SIG-M5 treated with dmso at 0.1 percent for 504 hours (cell line): ENCODE measurements around the gene CLN3.
"Not testable (repeated sequence)": the region's sequence is repeated elsewhere in the genome, so short reads cannot be mapped to it uniquely, and the experiment has no call there.

Experiments used
- DNase-seq: peaks from one replicate; lab custom pipeline; 2025; ENCODE audit not compliant: unreplicated experiment; lab: John Stamatoyannopoulos, UW

The CLN3 gene

DNA sequence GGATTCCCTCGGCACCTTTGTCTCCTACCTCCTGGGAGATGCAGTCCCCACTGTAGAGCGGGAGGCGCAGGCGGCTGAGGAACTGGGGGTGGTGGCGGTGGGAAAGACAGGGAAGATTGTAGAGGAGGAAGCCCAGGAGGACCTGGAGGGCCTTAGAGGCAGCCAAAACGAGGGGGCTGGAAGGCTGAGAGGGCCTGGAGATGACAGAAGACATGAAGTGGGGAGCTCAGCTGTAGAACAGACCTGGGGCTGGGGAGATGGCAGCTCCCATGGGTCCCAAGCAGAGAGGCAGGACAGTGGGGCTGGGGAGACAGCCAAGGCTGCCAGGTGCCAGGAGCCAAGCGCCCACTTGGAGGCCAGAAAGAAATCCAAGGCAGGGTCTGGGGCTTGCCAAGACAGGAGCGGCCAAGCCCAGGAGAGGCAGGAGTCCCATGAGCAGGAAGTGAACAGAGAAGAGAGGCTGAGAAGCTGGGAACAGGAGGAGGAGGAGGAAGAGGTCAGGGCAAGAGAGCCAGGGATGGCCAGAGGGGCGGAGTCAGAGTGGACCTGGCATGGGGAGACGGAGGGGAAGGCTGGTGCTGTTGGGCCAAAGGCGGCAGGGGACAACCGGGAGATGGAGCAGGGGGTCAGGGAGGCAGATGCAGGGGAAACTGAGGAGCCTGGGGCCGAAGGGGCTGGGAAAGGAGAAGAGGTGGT lies 3.4 kb upstream of the CLN3 start:
- no peak for DNase-seq

DNA sequence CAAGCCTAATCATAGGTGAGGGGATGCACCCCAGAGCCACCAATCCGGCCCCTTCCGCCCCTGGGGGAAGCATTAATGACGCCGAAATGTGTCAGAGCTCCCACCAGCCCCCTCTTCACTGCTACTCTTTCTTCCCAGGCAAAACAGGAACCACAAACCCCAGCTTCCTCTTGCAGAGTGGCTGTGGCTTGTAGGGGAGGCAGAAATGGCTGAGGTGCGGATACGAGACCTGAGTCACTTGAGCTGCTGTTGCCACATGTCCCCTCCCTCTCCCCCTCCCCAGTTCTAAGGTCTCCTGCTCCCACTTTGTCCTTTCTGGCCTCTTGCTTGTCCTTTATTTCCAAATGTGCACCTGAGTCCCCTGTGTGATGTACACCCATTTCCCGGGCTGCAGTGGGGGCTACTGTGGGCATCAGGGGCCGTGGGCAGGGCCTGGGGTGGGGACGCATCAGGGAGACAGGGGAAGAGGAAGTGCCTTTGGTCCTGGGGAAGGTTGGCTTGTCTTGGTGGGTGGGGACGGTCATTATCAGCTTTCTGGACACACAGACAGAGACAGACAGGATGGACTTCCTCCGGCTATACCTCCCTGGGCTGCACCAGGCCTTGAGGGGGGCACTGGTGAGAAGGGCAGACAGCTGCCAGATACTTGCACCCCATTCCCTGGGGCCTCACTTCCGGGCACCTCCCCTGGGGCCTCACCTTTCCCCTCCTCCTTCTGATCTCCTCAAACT lies 2.4 kb upstream of the CLN3 start, which contains the start of gene APOBR:
Gene APOBR, plus strand, starts transcription at position 523 of the 731 bp plus-strand sequence. Its CDS starts 39 bp downstream, at position 562.
- DNase-seq: peak; percentile 97

DNA sequence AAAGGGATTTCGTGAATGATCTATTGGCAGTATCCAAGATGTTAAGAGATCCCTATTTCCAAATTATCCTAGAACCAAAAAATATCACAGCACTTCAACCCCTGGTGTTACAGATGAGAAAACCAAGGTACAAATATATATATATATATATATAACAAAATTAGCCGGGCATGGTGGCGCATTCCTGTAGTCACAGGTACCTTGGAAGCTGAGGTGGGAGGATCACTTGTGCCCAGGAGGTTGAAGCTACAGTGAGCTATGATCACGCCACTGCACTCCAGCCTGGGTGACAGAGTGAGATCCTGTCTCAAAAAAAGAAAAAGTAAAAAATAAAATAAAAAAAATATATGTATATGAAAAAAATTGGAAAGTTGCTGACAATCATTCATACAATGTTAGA lies 637 bp upstream of the CLN3 start:
- DNase-seq: no peak

DNA sequence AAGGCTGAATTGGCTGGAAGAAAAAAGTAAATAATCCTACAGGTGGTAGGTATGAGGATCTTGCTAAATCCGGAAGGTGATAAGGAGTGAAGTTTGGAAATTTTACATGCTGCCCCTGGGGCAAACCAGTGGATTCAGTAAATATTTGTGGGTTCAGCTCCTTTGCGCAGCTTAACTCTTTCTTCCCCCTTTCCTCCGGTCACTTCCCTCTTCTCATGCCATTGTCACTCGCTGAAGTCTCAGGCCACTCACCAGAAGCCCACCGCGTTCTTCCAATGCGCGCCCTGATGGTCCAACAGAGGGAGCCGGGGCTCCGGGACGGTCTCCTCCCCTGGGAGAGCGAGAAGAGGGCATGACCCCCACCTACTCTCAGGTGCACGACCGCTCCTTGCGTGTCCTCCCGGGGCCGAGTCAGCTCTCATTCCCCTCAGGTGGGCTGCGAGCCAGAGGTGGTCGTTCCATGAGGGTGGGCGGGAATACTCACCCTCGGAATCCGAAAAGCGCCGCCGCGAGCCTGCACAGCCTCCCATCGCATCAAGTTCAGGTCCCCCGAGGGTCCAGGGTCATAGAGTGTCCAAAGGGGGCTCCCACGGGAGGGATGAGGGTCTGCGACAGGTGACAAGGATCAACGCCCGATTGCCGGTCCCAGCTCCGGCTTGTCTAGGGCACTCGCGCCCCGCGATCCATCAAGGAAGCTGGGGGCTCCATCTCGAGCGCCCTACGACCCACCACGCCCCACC lies 474 bp downstream of the CLN3 start:
- peak; percentile 76 for DNase-seq

DNA sequence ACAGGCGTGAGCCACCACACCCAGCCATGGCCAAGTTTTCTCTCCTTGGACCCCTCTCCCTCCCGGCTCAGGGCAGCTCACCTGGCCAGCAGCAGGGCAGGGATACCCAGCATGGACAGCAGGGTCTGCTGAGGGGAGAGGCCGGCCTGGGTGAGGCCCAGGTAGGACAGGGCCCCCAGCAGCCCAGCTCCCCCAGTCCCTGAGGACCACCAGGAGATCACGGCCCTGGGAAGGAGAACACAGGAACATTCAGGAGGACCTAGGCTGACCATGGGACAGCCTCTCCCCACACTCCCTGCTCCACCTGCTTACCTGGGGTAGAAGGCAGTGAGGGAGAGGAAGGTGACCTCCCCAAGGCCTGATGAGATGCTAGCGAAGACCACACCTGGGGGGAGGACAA lies 5.6 kb downstream of the CLN3 start:
- no peak for DNase-seq

DNA sequence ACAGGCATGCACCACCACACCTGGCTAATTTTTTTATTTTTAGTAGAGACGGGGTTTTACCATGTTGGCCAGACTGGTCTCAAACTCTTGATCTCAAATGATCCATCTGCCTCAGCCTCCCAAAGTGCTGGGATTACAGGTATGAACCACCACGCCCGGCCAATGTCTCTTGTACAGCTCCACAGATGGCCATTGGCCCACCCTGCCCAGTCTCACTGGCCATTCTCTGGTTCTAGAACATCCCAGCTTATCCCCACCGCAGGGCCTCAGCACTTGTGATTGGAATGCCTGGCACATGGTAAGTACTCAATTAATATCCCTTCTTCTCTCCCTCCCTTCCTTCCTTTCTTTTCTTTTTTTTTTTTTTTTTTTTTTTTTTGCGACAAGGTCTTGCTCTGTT lies 8.5 kb downstream of the CLN3 start:
- DNase-seq: not testable (repeated sequence)

DNA sequence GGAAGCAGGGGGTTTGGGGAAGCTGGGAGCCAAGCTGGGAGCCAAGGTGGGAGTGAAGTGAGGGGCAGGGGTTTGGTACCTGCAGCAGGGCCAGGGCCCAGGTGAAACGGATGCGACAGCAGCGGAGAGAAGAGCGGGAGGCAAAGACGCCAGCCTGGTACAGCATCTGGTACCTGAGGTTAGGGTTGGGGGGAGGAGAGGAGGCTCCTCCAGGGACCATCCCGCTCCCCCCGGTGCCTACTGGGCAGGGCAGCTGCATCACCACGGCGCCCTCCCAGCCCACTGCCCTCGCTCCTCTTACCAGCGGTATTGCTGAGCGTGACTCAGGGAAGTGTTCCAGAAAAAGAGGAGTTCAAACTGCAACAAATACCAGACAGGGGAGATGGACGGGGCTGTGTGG lies 9.8 kb downstream of the CLN3 start:
- no peak for DNase-seq

DNA sequence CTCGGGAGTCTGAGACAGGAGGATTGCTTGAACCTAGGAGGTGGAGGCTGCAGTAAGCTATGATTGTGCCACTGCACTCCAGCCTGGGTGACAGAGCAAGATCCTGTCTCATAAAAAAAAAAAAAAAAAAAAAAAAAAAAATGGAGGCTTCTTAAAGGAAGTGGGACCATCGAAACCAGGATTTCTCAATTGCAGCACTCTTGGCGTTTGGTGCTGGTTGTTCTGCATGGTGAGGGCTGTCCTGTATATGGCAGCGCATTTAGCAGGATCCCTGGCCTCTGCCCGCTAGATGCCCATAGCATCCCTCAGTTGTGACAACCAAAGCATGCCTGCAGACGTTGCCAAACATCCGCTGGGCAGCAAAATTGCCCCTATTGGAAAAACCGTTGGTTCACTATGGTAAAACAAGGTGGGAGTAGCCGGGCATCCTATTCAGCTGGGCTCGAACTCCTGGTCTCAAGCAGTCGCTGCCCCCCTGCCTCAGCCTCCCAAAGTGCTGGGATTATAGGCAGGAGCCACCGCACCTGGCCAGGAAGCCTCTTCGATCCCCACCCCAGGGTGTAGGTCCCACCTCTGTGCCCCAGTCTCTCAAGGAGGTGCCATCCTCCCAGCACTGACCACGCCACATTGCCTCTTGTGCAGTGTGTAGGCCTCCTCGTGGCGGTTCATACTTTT lies 13.2 kb downstream of the CLN3 start:
- peak; percentile 43 for DNase-seq

DNA sequence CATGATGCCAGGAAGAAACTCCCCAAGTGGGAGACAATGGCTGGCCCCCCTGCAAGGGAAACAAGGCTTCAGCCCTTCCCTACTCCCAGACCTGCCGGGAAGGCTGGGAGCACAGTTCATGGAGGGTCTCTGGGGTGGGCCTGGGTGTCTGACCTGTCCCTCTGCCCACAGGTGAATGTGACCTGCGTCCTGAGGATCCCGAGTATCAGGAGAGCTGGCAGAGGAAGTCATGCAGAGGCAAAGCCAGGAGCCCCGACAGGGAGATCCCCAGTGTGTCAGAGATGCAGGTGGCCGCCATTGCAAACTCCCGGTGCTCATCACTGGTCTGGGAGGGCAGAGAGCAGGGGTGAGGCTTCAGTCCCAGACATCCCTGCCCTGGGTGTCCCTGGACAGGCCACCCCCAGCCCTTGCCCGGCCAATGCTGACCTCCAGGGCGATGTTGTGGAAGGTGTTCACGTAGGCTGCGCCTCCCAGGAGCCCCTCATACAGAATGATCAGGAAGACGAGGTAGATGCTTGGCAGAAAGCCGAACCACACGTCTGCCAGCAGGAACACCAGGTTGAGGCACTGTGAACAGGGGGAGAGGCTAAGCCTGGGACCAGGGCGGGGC lies 14.5 kb downstream of the CLN3 start:
- DNase-seq: no peak

DNA sequence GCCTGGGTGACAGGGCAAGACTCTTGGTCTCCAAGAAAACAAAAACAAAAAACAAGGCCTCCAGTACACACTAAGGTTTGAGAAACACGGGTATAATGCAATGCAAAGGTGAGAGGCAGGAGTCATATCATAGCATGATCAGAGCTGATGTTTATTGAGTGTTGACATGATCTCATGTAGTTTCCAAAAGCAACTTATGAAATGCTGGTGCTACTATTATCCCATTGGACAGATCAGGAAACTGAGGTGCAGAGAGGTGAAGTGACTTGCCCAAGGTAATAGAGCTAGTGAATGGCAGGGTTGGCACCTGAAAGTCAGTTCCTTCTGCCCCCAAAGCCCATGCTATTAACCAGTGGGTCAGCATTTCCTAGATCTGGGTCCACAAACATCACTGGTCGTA lies 16.7 kb downstream of the CLN3 start:
- DNase-seq: no peak

DNA sequence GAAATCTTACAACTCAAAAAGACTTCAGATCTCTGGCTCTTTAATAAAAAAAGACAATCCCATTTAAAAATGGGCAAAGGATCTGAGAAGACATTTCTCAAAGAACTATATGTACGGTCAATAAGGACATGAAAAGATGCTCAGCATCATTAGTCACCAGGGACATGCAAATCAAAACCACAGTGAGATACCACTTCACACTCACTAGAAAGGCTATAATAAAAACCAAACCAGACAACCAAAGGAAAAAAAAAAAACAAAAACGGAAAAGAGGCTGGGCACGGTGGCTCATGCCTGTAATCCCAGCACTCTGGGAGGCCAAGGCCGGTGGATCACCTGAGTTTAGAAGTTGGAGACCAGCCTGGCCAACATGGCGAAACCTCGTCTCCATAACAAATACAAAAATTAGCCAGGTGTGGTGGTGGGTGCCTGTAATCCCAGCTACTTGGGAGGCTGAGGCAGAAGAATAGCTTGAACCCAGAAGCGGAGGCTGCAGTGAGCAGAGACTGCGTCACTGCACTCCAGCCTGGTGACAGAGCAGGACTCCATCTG lies 18.1 kb downstream of the CLN3 start:
- DNase-seq: no peak

DNA sequence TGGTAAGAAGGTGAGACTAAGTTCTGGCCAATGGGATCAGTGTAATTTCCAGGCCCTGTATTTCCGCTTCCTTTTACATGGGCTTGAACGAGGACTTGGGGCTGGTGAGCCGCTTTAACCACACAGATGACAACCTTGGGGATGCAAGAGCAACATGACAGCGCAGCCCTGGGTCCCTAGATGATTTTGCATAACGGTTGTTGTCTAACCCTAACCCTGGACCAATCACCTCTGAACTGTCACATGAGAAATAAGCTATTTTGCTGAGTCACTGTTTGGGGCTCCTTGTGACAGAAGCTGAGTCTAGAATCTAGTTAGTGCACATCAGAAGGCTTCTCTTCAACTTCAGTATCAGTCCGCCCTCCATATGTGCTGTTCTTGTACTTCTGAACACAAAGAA lies 44.8 kb downstream of the CLN3 start:
- not testable (repeated sequence) for DNase-seq

DNA sequence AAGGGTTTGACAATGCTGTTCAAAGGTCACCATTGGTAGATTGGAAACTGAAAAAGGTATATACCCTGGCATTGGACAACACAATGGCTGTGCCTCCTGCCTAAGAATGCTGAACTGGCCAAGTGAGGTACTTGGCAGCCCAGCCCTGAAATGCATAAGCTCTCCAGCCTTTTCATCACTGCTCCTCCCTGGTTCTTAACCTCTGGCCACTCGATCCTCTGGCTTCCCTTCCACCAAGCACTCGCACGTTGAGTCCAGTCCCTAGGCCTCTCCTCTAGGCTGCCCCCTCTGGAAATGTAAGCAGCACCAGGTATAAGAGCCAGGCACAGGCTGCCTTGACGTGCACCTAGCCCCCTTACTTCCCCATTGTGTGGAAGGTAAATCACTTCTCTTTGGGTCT lies 45.5 kb downstream of the CLN3 start:
- not testable (repeated sequence) for DNase-seq

DNA sequence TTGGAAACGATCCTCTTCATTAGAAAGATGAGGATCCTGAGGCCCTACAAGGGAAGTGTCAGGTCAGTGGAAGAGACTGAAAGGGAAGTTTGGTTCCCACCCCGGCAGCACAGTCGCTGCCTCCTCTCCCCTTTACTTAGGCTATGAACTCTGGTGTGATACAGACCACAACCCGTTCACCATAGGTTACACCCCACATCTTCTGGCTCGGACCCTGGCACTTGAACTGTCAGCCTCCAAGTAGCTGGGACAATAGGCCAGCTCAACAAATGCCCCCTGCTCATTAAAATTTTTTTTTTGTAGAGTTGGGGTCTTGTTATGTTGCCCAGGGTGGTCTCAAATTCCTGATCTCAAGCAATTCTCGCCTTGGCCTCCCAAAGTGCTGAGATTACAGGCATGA lies 47.9 kb downstream of the CLN3 start:
- not testable (repeated sequence) for DNase-seq

DNA sequence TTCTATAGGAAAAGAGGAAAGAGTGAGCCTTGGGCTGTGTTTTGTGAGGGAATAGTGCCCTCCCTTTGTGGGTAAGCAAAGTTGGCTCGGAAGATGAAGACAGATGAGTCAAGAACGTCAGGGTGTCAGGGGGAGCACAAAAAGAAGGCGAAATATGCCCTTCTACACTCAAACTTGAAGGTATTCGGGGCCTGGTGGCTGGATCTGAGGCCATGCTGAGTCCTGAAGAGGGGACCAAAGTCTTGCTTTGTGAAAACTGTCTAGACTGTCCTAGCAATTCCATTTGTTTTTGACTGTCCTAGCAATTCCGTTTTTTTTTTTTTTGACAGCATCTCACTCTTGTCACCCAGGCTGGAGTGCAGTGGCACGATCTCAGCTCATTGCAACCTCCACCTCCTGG lies 53.0 kb downstream of the CLN3 start:
- DNase-seq: not testable (repeated sequence)

DNA sequence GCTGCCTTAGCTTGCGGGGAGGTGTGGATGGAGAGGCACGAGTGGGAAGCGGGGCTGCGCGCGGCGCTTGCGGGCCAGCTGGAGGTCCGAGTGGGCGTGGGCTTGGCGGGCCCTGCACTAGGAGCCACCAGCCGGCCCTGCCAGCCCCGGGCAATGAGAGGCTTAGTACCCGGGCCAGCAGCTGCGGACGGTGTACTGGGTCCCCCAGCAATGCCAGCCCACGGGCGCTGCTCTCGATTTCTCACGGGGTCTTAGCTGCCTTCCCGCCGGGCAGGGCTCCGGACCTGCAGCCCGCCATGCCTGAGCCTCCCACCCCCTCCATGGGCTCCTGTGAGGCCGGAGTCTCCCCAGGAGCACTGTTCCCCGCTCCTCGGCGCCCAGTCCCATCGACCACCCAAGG lies 56.5 kb downstream of the CLN3 start:
- not testable (repeated sequence) for DNase-seq
